Bronchial epithelial cell (primary cell): ENCODE measurements around the gene RNF41. TPM values are rescaled to one million over a fixed set of nuclear protein-coding genes. Genes with fewer than 3 reads are reported as not detected.

ENCODE experiments used
- DNase-seq: peaks from one replicate; pipeline ENCODE4 v3.0.0-alpha.2; 2010; ENCODE audit warnings: low read depth
- FAIRE-seq: peaks from 2 replicates; lab custom pipeline; 2011; peaks lifted over from hg19 to GRCh38; lab: Jason Lieb, UNC
- H3K27me3 ChIP-seq: 2 replicates; pipeline ENCODE4 v1.5.1; 2011; ENCODE audit warnings: low read length; ENCODE audit not compliant: control insufficient read depth, insufficient read depth
- H3K36me3 ChIP-seq: 2 replicates; pipeline ENCODE4 v1.5.1; 2011; ENCODE audit warnings: low read length; ENCODE audit not compliant: control insufficient read depth, insufficient read depth
- H3K4me3 ChIP-seq: 2 replicates; pipeline ENCODE4 v1.5.1; 2011; ENCODE audit warnings: mild to moderate bottlenecking, low read depth, low read length, control low read depth
- CTCF ChIP-seq: IDR thresholded peaks from 2 replicates; pipeline ENCODE4 v1.5.1; 2011; ENCODE audit warnings: mild to moderate bottlenecking, moderate library complexity, low read length, control low read depth, inconsistent platforms; ENCODE audit not compliant: insufficient read depth, severe bottlenecking
- total RNA-seq: library from RNA; depleted of rRNA; stranded (reverse); fragments of >200 nt; gene quantifications from 2 replicates; pipeline ENCODE4 v1.2.1, GENCODE V29; 2014

RNF41 gene
- total RNA-seq, 1 donor from 2014 or later = 102 TPM

- DNase-seq (peak; percentile 44), FAIRE-seq (no peak)
- TF ChIP-seq CTCF = peak; percentile 24
- H3K4me3 ChIP-seq = peak overlapping the region; percentile 72
- no peaks in the 10 kb centered on the region for H3K27me3 ChIP-seq
- H3K36me3 ChIP-seq = peaks cover 27% of the 10 kb centered on the region
These were observed 35.9 kb upstream of the RNF41 start for GRCh38 chr12:56257491-56258067.

- no peak for TF ChIP-seq CTCF
- H3K4me3 ChIP-seq = peak overlapping the region; percentile 72
- FAIRE-seq (no peak), DNase-seq (no peak)
- no peaks in the 10 kb centered on the region for H3K27me3 ChIP-seq
- peaks cover 31% of the 10 kb centered on the region for H3K36me3 ChIP-seq
These were observed 35.3 kb upstream of the RNF41 start for GRCh38 chr12:56257071-56257470.

GRCh38 chr12:56256326-56256960, 34.7 kb upstream of the RNF41 start:
- no peaks in the 10 kb centered on the region for H3K27me3 ChIP-seq
- DNase-seq = no peak
- no peak for FAIRE-seq
- H3K36me3 ChIP-seq = peaks cover 35% of the 10 kb centered on the region
- no peak overlapping the region for H3K4me3 ChIP-seq
- no peak for TF ChIP-seq CTCF

- H3K27me3 ChIP-seq = no peaks in the 10 kb centered on the region
- no peak for TF ChIP-seq CTCF
- H3K36me3 ChIP-seq = peaks cover 35% of the 10 kb centered on the region
- H3K4me3 ChIP-seq = no peak overlapping the region
- DNase-seq = no peak
- no peak for FAIRE-seq
These were observed 33.9 kb upstream of the RNF41 start for GRCh38 chr12:56255671-56256070.

GRCh38 chr12:56253091-56253490, 31.4 kb upstream of the RNF41 start:
- no peak for DNase-seq
- Histone ChIP-seq H3K4me3 (no peak overlapping the region), H3K27me3 (no peaks in the 10 kb centered on the region), H3K36me3 (peaks cover 45% of the 10 kb centered on the region)
- TF ChIP-seq CTCF = no peak
- FAIRE-seq = no peak

GRCh38 chr12:56252649-56253048, 30.9 kb upstream of the RNF41 start:
- FAIRE-seq (no peak), DNase-seq (no peak)
- no peak for TF ChIP-seq CTCF
- Histone ChIP-seq H3K4me3 (no peak overlapping the region), H3K36me3 (peaks cover 50% of the 10 kb centered on the region), H3K27me3 (no peaks in the 10 kb centered on the region)
